GM12892 (cell line): ENCODE results near the gene ANKS1B.

Experiments used
- POLR2A ChIP-seq: IDR thresholded peaks from 2 replicates; pipeline ENCODE4 v1.6.1; 2011; ENCODE audit warnings: low read depth, low read length, control low read depth
- POLR2AphosphoS5 ChIP-seq: IDR thresholded peaks from 2 replicates; pipeline ENCODE4 v1.6.1; 2011; ENCODE audit warnings: low read depth, low read length, control low read depth

DNA sequence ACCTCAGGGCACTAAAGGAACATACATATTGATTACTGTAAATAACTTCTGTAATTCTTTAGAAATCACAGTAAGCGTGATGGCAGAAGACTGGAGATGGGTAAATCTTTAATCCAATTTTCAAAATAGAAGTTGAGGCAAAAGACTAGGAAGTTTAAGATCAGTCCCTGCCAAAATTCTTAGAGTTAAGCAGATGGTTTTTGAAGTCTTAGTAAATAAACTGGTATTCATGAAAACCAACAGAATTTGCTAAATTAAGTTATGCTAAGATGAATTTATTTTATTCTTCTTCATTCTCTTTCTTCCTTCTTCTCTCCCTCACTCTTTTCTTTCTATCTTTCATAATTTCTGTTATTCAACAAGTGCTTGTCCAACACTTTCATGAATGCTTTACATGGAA is 435.5 kb downstream of the ANKS1B start:
- no peak for TF ChIP-seq POLR2A
- TF ChIP-seq POLR2AphosphoS5 = no peak
